ENCODE results near the gene KIF5C.

The KIF5C gene

GRCh38 chr2:148947299-148947698 is 72.3 kb downstream of the KIF5C start:
- DNase-seq (ENCODE audit: low spot score), result no peak

DNA sequence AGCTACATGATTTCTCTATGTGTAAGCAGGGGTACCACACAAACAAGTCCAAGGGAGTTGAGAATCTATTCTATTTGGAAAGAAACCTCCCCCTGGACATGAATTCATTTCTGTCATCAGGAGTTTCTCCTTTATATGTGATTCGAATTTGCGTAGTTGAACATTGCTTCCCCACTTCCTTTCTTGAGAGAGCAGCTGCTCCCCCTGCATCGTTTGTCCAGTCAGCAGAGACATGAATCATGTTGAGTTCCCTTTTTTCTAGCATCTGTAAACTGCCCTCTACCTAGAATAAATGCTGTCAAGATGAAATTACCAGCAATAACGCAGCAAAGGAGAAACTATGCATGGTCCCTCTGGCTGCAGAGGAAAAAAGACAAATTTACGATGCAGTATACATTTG is 73.8 kb downstream of the KIF5C start:
- TF ChIP-seq CTCF (IDR thresholded peaks at IDR 0.05; ENCODE audit: extremely low read depth, missing control alignments), result no peak
- no peak for DNase-seq (ENCODE audit: low spot score)

More at GRCh38 chr2:148947299-148947698, 72.3 kb downstream of the KIF5C start:
- no peak for TF ChIP-seq CTCF (IDR thresholded peaks at IDR 0.05; ENCODE audit: extremely low read depth, missing control alignments)

DNA sequence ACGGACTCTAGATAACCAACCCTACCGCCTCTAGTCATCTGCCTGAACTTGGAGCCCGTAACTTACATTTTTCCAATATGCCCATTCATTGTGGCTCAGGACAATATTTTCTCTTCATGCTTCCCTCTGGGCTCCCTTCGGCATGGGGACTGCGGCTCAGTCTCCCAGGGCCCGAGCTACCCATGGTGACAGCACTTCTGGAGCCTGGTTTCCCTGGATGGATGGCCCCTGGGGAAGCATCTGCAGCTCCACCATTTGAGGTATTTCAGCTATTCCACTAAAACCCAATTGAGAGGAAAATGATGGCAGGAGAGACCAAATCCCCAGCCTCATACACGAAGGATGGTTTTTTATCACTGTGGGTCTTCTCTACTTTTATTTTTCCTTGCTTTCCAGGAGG is 74.3 kb downstream of the KIF5C start:
- no peak for DNase-seq (ENCODE audit: low spot score)
- TF ChIP-seq CTCF (IDR thresholded peaks at IDR 0.05; ENCODE audit: extremely low read depth, missing control alignments), result no peak

GRCh38 chr2:148952621-148953020 is 77.6 kb downstream of the KIF5C start:
- no peak for TF ChIP-seq CTCF (IDR thresholded peaks at IDR 0.05; ENCODE audit: extremely low read depth, missing control alignments)

DNA sequence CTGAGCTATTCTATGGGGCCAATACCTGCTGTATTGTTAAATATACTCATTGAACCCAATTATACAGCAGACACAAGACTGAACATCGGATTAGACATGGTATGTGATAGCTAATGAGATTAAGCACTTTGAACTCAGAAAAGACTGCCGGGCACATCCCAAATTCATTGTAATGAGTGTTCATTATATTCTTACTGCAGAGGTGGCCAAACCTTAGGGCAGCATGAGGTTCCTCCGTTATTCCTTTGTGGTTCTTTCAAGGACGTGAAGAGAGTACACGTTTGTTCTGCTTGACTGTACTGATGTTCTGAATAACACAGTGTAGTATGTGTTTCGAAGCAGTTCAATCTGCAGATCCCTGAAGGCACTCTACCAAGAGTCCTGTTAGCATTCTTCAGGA is 78.4 kb downstream of the KIF5C start:
- TF ChIP-seq CTCF (IDR thresholded peaks at IDR 0.05; ENCODE audit: extremely low read depth, missing control alignments), result no peak
- no peak for DNase-seq (ENCODE audit: low spot score)

More at GRCh38 chr2:148952621-148953020, 77.6 kb downstream of the KIF5C start:
- DNase-seq (ENCODE audit: low spot score), result no peak

DNA sequence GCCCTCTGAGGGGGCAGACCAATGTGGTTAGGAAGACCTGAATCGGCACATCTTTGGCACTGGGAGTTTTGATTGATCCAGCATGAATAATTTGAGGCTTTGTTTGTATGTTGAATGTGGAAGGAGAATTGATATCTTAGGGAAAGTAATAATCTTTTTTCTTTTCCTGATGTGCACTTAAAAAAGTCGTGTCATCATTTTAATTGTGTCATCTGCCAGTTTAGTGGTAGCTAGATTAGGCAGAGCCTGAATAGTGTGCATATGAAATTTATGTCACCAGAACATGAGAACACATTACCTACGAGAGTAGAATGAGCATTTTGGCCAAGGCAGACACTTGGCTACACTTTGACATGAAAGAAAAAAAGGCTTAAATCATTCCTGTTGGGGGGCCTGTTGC is 79.5 kb downstream of the KIF5C start:
- TF ChIP-seq CTCF (IDR thresholded peaks at IDR 0.05; ENCODE audit: extremely low read depth, missing control alignments), result no peak
- no peak for DNase-seq (ENCODE audit: low spot score)

GRCh38 chr2:148955798-148956197 is 80.8 kb downstream of the KIF5C start:
- no peak for DNase-seq (ENCODE audit: low spot score)
- TF ChIP-seq CTCF (IDR thresholded peaks at IDR 0.05; ENCODE audit: extremely low read depth, missing control alignments), result no peak

Measured in GM20000 (cell line).